Natural killer cell (primary cell): Measurements from ENCODE around the gene RNASEH2C. TPM values are rescaled to one million over a fixed set of nuclear protein-coding genes. Genes with fewer than 3 reads are reported as not detected.
"Not testable (repeated sequence)": the region's sequence is repeated elsewhere in the genome, so short reads cannot be mapped to it uniquely, and the experiment has no call there.

ENCODE experiments used
- ATAC-seq, 3 donors: fragments of 150-1000 bp in 2 of 3; fragments of 200-7000 bp in 1 of 3; cut with Tn5 transposase; 1 replicate in 1 of 3; 2 replicates in 2 of 3; pipeline ENCODE4 v1.10.0; 2021; ENCODE audit warnings: mild to moderate bottlenecking in 2 of 3, moderate library complexity in 2 of 3
- DNase-seq, 2 donors: peaks; one replicate each; pipeline versions ENCODE4 v3.0.0 to v3.0.0-alpha.2; 2013 to 2021; ENCODE audit warnings: mixed read lengths in 1 of 2
- H3K27ac ChIP-seq: one replicate; pipeline ENCODE4 v1.5.1; 2013; ENCODE audit warnings: mild to moderate bottlenecking, low read length
- H3K27me3 ChIP-seq: one replicate; pipeline ENCODE4 v1.6.1; 2013; ENCODE audit warnings: low read length; ENCODE audit not compliant: control insufficient read depth, insufficient read depth
- H3K36me3 ChIP-seq: one replicate; pipeline ENCODE4 v1.6.1; 2013; ENCODE audit warnings: low read length; ENCODE audit not compliant: control insufficient read depth, insufficient read depth
- H3K4me1 ChIP-seq: one replicate; pipeline ENCODE4 v1.6.1; 2013; ENCODE audit warnings: low read length; ENCODE audit not compliant: control insufficient read depth, insufficient read depth
- H3K4me3 ChIP-seq: one replicate; pipeline ENCODE4 v1.5.1; 2013; ENCODE audit warnings: low read length
- H3K9me3 ChIP-seq: one replicate; pipeline ENCODE4 v1.6.1; 2013; ENCODE audit warnings: low read length; ENCODE audit not compliant: control insufficient read depth, insufficient read depth
- H3K27ac Mint-ChIP-seq, 2 donors: one replicate each; pipeline ENCODE4 v1.8.0; 2022; ENCODE audit warnings: mild to moderate bottlenecking in 2 of 2, mixed read lengths in 2 of 2, moderate library complexity in 1 of 2
- H3K27me3 Mint-ChIP-seq, 2 donors: one replicate each; pipeline ENCODE4 v1.8.0; 2022; ENCODE audit warnings: low read depth in 2 of 2, mixed read lengths in 2 of 2
- H3K36me3 Mint-ChIP-seq: one replicate; pipeline ENCODE4 v1.8.0; 2022; ENCODE audit warnings: mixed read lengths
- H3K4me1 Mint-ChIP-seq, 2 donors: one replicate each; pipeline ENCODE4 v1.8.0; 2022; ENCODE audit warnings: mixed read lengths in 2 of 2
- H3K4me3 Mint-ChIP-seq: one replicate; pipeline ENCODE4 v1.8.0; 2022; ENCODE audit warnings: mild to moderate bottlenecking, moderate library complexity, mixed read lengths
- H3K9me3 Mint-ChIP-seq, 2 donors: one replicate each; pipeline ENCODE4 v1.8.0; 2022; ENCODE audit warnings: mixed read lengths in 2 of 2
- WGBS: methylation state at CpG from one replicate; pipeline ENCODE4 v1.1.7; 2013; ENCODE audit warnings: missing lambda C conversion rate; ENCODE audit not compliant: insufficient coverage; 5-methylcytosine and 5-hydroxymethylcytosine counted together
- intact Hi-C: fragments of 100-400 bp; cut with micrococcal nuclease; formaldehyde crosslinking; loops from one replicate; pipeline ENCODE4 v1.14.2; 2022
- total RNA-seq, 4 donors: library from RNA; stranded (reverse); fragments of 120-200 nt in 1 of 4; gene quantifications; one replicate each; pipeline versions ENCODE4 v1.2.3 to v1.2.4, GENCODE V29; 2013 to 2022
- TF ChIP-seq, protein P1 (sequence below): fragments of 200-600 bp; IDR thresholded peaks from one replicate; pipeline ENCODE4 v1.8.0; 2022; ENCODE audit warnings: antibody characterized with exemption

Gene RNASEH2C
- total RNA-seq, 3 donors from 2014 or later (not counting 1 experiment from before 2014, with no cell fraction given): 34.6 to 45.6 (median 38.5) TPM

DNA sequence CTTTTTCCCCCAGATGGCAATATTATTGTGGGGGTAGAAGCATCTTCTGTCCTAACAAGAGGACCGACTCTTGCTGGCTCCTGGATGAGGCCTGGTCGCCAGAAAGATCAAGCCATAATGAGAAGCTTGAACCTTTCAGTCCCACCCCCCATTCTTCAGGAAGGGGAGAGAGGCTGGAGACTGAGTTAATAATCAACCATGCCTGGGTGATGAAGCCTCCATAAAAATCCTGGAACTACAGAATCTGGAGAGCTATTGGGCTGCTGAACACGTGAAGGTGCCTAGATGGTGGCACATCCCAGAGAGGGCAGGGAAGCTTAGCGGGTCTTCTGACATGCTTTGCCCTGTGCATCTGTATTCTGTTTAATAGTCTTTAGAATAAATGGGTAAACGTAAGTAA, 43.8 kb upstream of the RNASEH2C start:
- no peaks in the 10 kb centered on the region for H3K9me3 ChIP-seq
- DNase-seq (no peak), ATAC-seq (no peak)
- Mint-ChIP-seq H3K9me3 (no peaks in the 10 kb centered on the region), H3K4me3 (no peak overlapping the region), H3K36me3 (no peaks in the 10 kb centered on the region), H3K4me1 (peaks cover under 1% of the 10 kb centered on the region in 2 donors), H3K27ac (no peak overlapping the region), H3K27me3 (no peaks in the 10 kb centered on the region)
- no peaks in the 10 kb centered on the region for H3K4me1 ChIP-seq
- H3K36me3 ChIP-seq: no peaks in the 10 kb centered on the region
- intact Hi-C loops: no loop called here
- no peak overlapping the region for H3K27ac ChIP-seq
- TF ChIP-seq, protein P1, sequence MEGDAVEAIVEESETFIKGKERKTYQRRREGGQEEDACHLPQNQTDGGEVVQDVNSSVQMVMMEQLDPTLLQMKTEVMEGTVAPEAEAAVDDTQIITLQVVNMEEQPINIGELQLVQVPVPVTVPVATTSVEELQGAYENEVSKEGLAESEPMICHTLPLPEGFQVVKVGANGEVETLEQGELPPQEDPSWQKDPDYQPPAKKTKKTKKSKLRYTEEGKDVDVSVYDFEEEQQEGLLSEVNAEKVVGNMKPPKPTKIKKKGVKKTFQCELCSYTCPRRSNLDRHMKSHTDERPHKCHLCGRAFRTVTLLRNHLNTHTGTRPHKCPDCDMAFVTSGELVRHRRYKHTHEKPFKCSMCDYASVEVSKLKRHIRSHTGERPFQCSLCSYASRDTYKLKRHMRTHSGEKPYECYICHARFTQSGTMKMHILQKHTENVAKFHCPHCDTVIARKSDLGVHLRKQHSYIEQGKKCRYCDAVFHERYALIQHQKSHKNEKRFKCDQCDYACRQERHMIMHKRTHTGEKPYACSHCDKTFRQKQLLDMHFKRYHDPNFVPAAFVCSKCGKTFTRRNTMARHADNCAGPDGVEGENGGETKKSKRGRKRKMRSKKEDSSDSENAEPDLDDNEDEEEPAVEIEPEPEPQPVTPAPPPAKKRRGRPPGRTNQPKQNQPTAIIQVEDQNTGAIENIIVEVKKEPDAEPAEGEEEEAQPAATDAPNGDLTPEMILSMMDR: no peak
- H3K4me3 ChIP-seq: no peak overlapping the region
- WGBS: 93% methylated on average over 3 of the region's 5 CpGs
- no peaks in the 10 kb centered on the region for H3K27me3 ChIP-seq

DNA sequence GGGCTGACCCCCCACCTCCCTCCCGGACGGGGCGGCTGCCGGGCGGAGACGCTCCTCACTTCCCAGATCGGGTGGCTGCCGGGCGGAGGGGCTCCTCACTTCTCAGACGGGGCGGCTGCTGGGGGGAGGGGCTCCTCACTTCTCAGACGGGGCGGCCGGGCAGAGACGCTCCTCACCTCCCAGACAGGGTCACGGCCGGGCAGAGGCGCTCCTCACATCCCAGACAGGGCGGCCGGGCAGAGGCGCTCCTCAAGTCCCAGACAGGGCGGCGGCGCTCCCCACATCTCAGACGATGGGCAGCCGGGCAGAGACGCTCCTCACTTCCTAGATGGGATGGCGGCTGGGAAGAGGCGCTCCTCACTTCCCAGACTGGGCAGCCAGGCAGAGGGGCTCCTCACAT, 42.2 kb upstream of the RNASEH2C start:
- H3K9me3 Mint-ChIP-seq, H3K4me1 Mint-ChIP-seq, intact Hi-C loops, H3K4me3 Mint-ChIP-seq, H3K4me1 ChIP-seq, H3K27ac Mint-ChIP-seq, H3K4me3 ChIP-seq, H3K27me3 Mint-ChIP-seq, H3K36me3 ChIP-seq, H3K36me3 Mint-ChIP-seq, ATAC-seq, H3K9me3 ChIP-seq, H3K27ac ChIP-seq, H3K27me3 ChIP-seq, DNase-seq: not testable (repeated sequence)
- 96% methylated on average over 21 of the region's 29 CpGs for WGBS

DNA sequence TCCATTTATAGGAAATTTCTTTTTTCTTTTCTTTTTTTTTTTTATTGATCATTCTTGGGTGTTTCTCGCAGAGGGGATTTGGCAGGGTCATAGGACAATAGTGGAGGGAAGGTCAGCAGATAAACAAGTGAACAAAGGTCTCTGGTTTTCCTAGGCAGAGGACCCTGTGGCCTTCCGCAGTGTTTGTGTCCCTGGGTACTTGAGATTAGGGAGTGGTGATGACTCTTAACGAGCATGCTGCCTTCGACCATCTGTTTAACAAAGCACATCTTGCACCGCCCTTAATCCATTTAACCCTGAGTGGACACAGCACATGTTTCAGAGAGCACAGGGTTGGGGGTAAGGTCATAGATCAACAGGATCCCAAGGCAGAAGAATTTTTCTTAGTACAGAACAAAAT, 41.6 kb upstream of the RNASEH2C start:
- no CpG with 5 or more reads among the region's 5 CpGs for WGBS
- H3K4me1 Mint-ChIP-seq, H3K9me3 Mint-ChIP-seq, H3K4me1 ChIP-seq, H3K27me3 Mint-ChIP-seq, DNase-seq, H3K9me3 ChIP-seq, H3K27ac Mint-ChIP-seq, H3K4me3 ChIP-seq, H3K36me3 ChIP-seq, H3K4me3 Mint-ChIP-seq, H3K27me3 ChIP-seq, ATAC-seq, intact Hi-C loops, H3K36me3 Mint-ChIP-seq, H3K27ac ChIP-seq: not testable (repeated sequence)

DNA sequence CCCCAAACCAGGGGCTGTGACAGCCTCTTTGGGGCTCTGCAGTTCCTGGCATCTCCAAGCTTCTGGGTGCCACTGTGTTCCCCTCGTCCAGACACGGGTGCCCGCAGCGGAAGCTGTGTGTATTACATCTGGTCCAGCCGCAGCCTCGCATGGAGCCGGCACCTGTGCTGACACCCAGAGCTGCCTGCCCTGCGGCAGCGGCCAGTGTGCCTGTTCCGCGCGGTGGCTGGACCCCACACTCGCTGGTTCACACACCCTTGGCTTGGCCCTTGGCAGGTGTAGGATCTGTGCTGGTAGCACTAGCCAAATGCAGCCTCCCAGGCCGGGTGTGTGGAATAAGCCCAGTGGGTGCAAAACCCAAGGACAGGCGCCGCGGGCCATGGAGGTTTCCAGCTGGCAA, 24.5 kb upstream of the RNASEH2C start:
- 93% methylated on average over 17 of the region's 17 CpGs for WGBS
- Mint-ChIP-seq H3K27me3 (peaks cover 28% of the 10 kb centered on the region in 2 donors), H3K27ac (no peak overlapping the region), H3K36me3 (no peaks in the 10 kb centered on the region), H3K9me3 (no peaks in the 10 kb centered on the region), H3K4me1 (no peaks in the 10 kb centered on the region), H3K4me3 (no peak overlapping the region)
- Histone ChIP-seq H3K4me1 (no peaks in the 10 kb centered on the region), H3K9me3 (no peaks in the 10 kb centered on the region), H3K36me3 (no peaks in the 10 kb centered on the region), H3K27ac (no peak overlapping the region), H3K4me3 (no peak overlapping the region), H3K27me3 (peaks cover 3% of the 10 kb centered on the region)
- TF ChIP-seq, protein P1: no peak
- no peak for ATAC-seq
- intact Hi-C loops: no loop called here
- no peak for DNase-seq

DNA sequence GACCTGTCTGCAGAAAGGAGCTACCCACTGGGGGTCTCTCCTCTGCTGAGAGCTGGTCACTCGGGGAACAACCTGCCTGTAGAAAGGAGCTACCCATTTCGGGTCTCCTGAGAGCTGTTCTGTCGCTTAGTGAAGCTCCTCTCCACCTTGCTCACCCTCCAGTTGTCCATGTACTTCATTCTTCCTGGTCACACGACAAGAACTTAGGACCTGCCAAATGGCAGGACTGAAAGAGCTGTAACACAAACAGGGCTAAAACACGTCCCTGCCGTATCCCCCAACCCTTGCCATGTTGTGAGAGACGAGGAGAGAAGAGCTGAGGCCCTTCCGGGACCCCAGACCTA, 24.1 kb upstream of the RNASEH2C start:
- Mint-ChIP-seq H3K4me1 (no peaks in the 10 kb centered on the region), H3K9me3 (no peaks in the 10 kb centered on the region), H3K36me3 (no peaks in the 10 kb centered on the region), H3K27me3 (peaks cover 27 to 28% of the 10 kb centered on the region in 2 donors), H3K27ac (no peak overlapping the region), H3K4me3 (no peak overlapping the region)
- no peak overlapping the region for H3K4me3 ChIP-seq
- H3K27ac ChIP-seq: no peak overlapping the region
- DNase-seq (no peak), ATAC-seq (no peak)
- H3K36me3 ChIP-seq: no peaks in the 10 kb centered on the region
- H3K9me3 ChIP-seq: no peaks in the 10 kb centered on the region
- WGBS: 82% methylated on average over 8 of the region's 8 CpGs
- TF ChIP-seq, protein P1: no peak
- H3K4me1 ChIP-seq: no peaks in the 10 kb centered on the region
- H3K27me3 ChIP-seq: no peaks in the 10 kb centered on the region
- intact Hi-C loops: no loop called here
